Measurements from ENCODE around the gene TPD52L1.

- no peak for TF ChIP-seq POLR2A (IDR thresholded peaks at IDR 0.05)
- TF ChIP-seq CTCF (IDR thresholded peaks at IDR 0.05), result no peak
Observed at GRCh38 chr6:125294036-125294435, 140.5 kb downstream of the TPD52L1 start.
